Keratinocyte (primary cell): ENCODE measurements around the gene LPCAT2. TPM values are rescaled to one million over a fixed set of nuclear protein-coding genes. Genes with fewer than 3 reads are reported as not detected.

Experiments used
- DNase-seq: peaks from one replicate; pipeline ENCODE4 v3.0.0-alpha.2; 2011; ENCODE audit warnings: low read depth, missing footprints, low spot score
- FAIRE-seq: peaks from 2 replicates; lab custom pipeline; 2011; peaks lifted over from hg19 to GRCh38; lab: Jason Lieb, UNC
- H2AFZ ChIP-seq: 2 replicates; pipeline ENCODE4 v1.6.0; 2012; ENCODE audit warnings: low read length, control low read depth, inconsistent platforms; ENCODE audit not compliant: control insufficient read depth
- H3K27ac ChIP-seq: 2 replicates; pipeline ENCODE4 v1.5.1; 2011; ENCODE audit warnings: low read length; ENCODE audit not compliant: control insufficient read depth, insufficient read depth
- H3K27me3 ChIP-seq: 3 replicates; pipeline ENCODE4 v1.6.0; 2011; ENCODE audit warnings: low read length; ENCODE audit not compliant: control insufficient read depth, insufficient read depth; ENCODE audit errors: extremely low read depth
- H3K36me3 ChIP-seq, 2 experiments: 2 replicates in 1 of 2; 3 replicates in 1 of 2; pipeline ENCODE4 v1.5.1; 2011; ENCODE audit warnings: low read length in 2 of 2, mild to moderate bottlenecking in 1 of 2; ENCODE audit not compliant: control insufficient read depth in 2 of 2, insufficient read depth in 2 of 2; ENCODE audit errors: extremely low read depth in 1 of 2
- H3K4me1 ChIP-seq: 3 replicates; pipeline ENCODE4 v1.5.1; 2011; ENCODE audit warnings: low read length; ENCODE audit not compliant: control insufficient read depth, insufficient read depth; ENCODE audit errors: extremely low read depth
- H3K4me2 ChIP-seq: 3 replicates; pipeline ENCODE4 v1.6.0; 2011; ENCODE audit warnings: low read depth, low read length; ENCODE audit not compliant: control insufficient read depth, insufficient read depth; ENCODE audit errors: extremely low read depth
- H3K4me3 ChIP-seq, 3 experiments: fragments of 200-600 bp in 1 of 3; sonication (generic) in 1 of 3; 2 replicates in 2 of 3; 3 replicates in 1 of 3; pipeline ENCODE4 v1.5.1; 2011 to 2016; ENCODE audit warnings: low read length in 3 of 3, mild to moderate bottlenecking in 3 of 3, control low read depth in 2 of 3, inconsistent platforms in 1 of 3, low read depth in 1 of 3, mixed read lengths in 1 of 3, mixed run types in 1 of 3, moderate library complexity in 1 of 3; ENCODE audit not compliant: control insufficient read depth in 2 of 3, insufficient read depth in 2 of 3; ENCODE audit errors: extremely low read depth in 1 of 3
- H3K79me2 ChIP-seq: 2 replicates; pipeline ENCODE4 v1.6.0; 2012; ENCODE audit warnings: low read length; ENCODE audit not compliant: control insufficient read depth, insufficient read depth
- H3K9ac ChIP-seq: 3 replicates; pipeline ENCODE4 v1.6.0; 2011; ENCODE audit warnings: low read length; ENCODE audit not compliant: control insufficient read depth, insufficient read depth; ENCODE audit errors: extremely low read depth
- H3K9me1 ChIP-seq: 3 replicates; pipeline ENCODE4 v1.6.0; 2011; ENCODE audit warnings: low read length; ENCODE audit not compliant: control insufficient read depth, insufficient read depth; ENCODE audit errors: extremely low read depth
- H3K9me3 ChIP-seq: 2 replicates; pipeline ENCODE4 v1.5.1; 2012; ENCODE audit warnings: low read depth, low read length; ENCODE audit not compliant: control insufficient read depth
- H4K20me1 ChIP-seq: 3 replicates; pipeline ENCODE4 v1.6.0; 2011; ENCODE audit warnings: low read length; ENCODE audit not compliant: control insufficient read depth, insufficient read depth; ENCODE audit errors: extremely low read depth
- EZH2 ChIP-seq: IDR thresholded peaks from one replicate; pipeline ENCODE4 v1.6.1; 2012; ENCODE audit warnings: inconsistent platforms, mild to moderate bottlenecking, low read length, moderate library complexity
- dilution Hi-C: fragments of 300-500 bp; cut with MboI; formaldehyde crosslinking; loops from one replicate; pipeline ENCODE4 v1.7.0; 2020; ENCODE audit warnings: low sequenced_read_pairs; ENCODE audit not compliant: extremely low pct_ligation_motif_present
- polyA plus RNA-seq, 5 experiments: library from polyadenylated mRNA; depleted of rRNA in 3 of 5; stranded (reverse) in 3 of 5; stranded (forward) in 1 of 5; unstranded in 1 of 5; fragments of >200 nt; gene quantifications; 1 replicate in 1 of 5; 2 replicates in 3 of 5; 3 replicates in 1 of 5; pipeline versions ENCODE4 v1.2.1 to v1.2.3, GENCODE V29; 2011 to 2012; ENCODE audit warnings: missing spikeins in 2 of 5, low read depth in 1 of 5, low replicate concordance in 1 of 5
- TF ChIP-seq, protein P1 (sequence below), 3 experiments: IDR thresholded peaks in 1 of 3; conservative IDR thresholded peaks in 1 of 3; optimal IDR thresholded peaks in 1 of 3; 2 replicates in 2 of 3; 3 replicates in 1 of 3; pipeline versions ENCODE3 to v1.5.1; 2011; ENCODE audit warnings: low read length in 3 of 3, mild to moderate bottlenecking in 3 of 3, moderate library complexity in 2 of 3, control low read depth in 1 of 3, inconsistent platforms in 1 of 3; ENCODE audit not compliant: insufficient read depth in 2 of 3; ENCODE audit errors: extremely low read depth in 1 of 3

LPCAT2 gene
- polyA plus RNA-seq, 1 donor (not counting 4 experiments of a cell fraction or from before 2014, with no cell fraction given) = 54.4 TPM

DNA sequence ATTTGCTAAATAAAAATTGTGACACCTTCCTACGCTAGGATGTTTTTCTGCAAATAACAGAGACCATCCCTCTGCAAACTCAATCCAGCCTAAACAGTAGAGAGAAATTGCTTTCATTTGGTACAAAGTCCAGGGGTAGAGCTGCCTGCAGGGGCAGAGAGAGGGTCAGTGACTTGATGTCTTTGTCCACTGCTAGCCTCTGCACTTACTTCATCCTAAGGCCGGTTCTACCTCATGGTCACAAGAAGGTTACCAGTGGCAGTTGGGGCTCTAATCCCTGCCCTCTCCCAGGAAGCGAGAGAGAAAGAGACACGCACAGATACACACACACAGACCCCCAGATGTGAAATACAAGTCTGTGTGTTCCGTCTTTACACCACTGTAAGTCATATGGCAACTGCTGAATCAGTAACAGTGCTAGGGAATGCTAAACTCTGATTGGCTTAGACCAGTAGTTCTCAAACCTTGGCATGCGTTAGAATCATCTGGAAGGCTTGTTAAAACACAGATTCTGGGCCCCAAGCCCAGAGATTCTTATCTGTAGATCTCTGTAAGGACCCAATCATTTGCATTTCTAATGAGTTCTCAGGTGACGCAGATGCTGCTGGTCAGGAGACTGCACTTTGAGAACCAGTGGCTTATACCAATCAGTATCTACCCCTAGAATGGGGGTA is 13.1 kb upstream of the LPCAT2 start:
- Histone ChIP-seq H3K9me1 (no peaks in the 10 kb centered on the region), H3K9me3 (no peaks in the 10 kb centered on the region), H3K4me3 (peak overlapping the region in 1 of 3 experiments; percentile 18), H3K27me3 (no peaks in the 10 kb centered on the region), H3K27ac (peak overlapping the region; percentile 77), H4K20me1 (no peaks in the 10 kb centered on the region), H2AFZ (peak overlapping the region; percentile 85), H3K79me2 (no peaks in the 10 kb centered on the region), H3K4me1 (peaks cover 61% of the 10 kb centered on the region), H3K9ac (peak overlapping the region; percentile 38), H3K36me3 (no peaks in the 10 kb centered on the region), H3K4me2 (peak overlapping the region; percentile 45)
- dilution Hi-C loops = no loop called here
- TF ChIP-seq, protein P1, sequence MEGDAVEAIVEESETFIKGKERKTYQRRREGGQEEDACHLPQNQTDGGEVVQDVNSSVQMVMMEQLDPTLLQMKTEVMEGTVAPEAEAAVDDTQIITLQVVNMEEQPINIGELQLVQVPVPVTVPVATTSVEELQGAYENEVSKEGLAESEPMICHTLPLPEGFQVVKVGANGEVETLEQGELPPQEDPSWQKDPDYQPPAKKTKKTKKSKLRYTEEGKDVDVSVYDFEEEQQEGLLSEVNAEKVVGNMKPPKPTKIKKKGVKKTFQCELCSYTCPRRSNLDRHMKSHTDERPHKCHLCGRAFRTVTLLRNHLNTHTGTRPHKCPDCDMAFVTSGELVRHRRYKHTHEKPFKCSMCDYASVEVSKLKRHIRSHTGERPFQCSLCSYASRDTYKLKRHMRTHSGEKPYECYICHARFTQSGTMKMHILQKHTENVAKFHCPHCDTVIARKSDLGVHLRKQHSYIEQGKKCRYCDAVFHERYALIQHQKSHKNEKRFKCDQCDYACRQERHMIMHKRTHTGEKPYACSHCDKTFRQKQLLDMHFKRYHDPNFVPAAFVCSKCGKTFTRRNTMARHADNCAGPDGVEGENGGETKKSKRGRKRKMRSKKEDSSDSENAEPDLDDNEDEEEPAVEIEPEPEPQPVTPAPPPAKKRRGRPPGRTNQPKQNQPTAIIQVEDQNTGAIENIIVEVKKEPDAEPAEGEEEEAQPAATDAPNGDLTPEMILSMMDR (optimal IDR thresholded peaks at IDR 0.05 in 1 of 3, IDR thresholded peaks at IDR 0.05 in 1 of 3, conservative IDR thresholded peaks at IDR 0.05 in 1 of 3; ENCODE audit: extremely low read depth in 1 of 3, insufficient read depth in 2 of 3, low read length in 3 of 3) = no peak
- no peak for TF ChIP-seq EZH2
- DNase-seq (peak; percentile 55), FAIRE-seq (peak; percentile 100)

DNA sequence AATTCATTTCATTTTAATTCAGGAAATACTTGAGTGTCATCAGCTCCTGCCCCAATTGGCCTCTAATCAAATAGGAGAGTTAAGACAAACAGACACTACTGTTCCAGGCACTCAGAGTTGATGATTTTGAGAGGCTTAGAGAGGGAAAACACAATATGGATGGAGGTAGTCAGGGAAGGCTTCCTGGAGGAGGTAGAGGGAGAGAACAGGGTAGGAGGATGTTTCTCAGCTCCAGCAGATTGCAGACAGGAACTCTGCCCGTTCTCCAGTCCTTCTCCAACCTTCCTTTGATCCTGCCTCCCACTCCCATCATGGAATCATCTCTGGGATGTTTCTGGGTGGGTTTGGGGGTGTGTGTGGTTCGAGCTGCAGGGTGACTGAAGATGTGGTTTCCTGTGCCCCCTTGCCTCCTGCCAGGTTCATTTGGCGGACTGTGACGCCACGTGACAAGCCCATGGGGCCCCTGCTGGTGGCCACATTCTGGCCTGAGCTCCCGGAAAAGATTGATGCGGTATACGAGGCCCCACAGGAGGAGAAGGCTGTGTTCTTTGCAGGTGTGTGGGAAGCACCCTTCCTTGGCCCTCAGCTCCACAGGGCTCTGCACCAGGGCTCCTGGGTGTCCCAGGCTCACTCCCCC is 12.2 kb upstream of the LPCAT2 start:
- Histone ChIP-seq H3K4me3 (no peak overlapping the region), H3K36me3 (no peaks in the 10 kb centered on the region), H3K9ac (no peak overlapping the region), H3K4me1 (peaks cover 68% of the 10 kb centered on the region), H3K9me3 (no peaks in the 10 kb centered on the region), H3K4me2 (peak overlapping the region; percentile 36), H3K79me2 (no peaks in the 10 kb centered on the region), H3K27me3 (no peaks in the 10 kb centered on the region), H3K27ac (peak overlapping the region; percentile 50), H2AFZ (no peak overlapping the region), H4K20me1 (no peaks in the 10 kb centered on the region), H3K9me1 (no peaks in the 10 kb centered on the region)
- DNase-seq (no peak), FAIRE-seq (peak; percentile 78)
- dilution Hi-C loops = no loop called here
- no peak for TF ChIP-seq EZH2
- TF ChIP-seq, protein P1 (optimal IDR thresholded peaks at IDR 0.05 in 1 of 3, IDR thresholded peaks at IDR 0.05 in 1 of 3, conservative IDR thresholded peaks at IDR 0.05 in 1 of 3; ENCODE audit: extremely low read depth in 1 of 3, insufficient read depth in 2 of 3, low read length in 3 of 3) = no peak
